GM10266 (cell line): ENCODE measurements around the gene ITPR2.

Experiments used
- DNase-seq: peaks from one replicate; pipeline ENCODE4 v3.0.0; 2012; ENCODE audit errors: extremely low spot score
- TF ChIP-seq, protein P1 (sequence below): IDR thresholded peaks from 2 replicates; pipeline ENCODE4 v1.5.1; 2012; ENCODE audit warnings: mild to moderate bottlenecking, low read depth; ENCODE audit not compliant: control insufficient read depth, insufficient read depth; ENCODE audit errors: missing control alignments

ITPR2 gene

DNA sequence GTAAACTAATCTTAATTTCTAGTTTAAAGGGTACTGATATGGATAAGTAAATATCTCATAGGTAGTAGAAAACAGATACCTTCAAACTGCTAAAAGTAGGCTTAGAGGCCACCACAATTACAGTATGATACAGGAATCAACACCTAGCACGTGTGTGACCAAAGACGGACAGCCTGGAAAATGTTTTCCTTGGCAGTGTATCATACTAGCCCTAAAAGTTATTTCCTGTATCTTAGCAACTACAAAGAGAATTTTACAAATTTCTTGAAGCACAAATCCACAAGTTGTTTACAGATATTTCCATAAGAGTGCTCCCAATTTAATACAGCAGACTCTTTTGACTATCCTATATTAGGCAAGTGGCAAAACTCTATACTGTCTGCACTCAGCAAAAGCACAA is 106.0 kb downstream of the ITPR2 start:
- TF ChIP-seq, protein P1, sequence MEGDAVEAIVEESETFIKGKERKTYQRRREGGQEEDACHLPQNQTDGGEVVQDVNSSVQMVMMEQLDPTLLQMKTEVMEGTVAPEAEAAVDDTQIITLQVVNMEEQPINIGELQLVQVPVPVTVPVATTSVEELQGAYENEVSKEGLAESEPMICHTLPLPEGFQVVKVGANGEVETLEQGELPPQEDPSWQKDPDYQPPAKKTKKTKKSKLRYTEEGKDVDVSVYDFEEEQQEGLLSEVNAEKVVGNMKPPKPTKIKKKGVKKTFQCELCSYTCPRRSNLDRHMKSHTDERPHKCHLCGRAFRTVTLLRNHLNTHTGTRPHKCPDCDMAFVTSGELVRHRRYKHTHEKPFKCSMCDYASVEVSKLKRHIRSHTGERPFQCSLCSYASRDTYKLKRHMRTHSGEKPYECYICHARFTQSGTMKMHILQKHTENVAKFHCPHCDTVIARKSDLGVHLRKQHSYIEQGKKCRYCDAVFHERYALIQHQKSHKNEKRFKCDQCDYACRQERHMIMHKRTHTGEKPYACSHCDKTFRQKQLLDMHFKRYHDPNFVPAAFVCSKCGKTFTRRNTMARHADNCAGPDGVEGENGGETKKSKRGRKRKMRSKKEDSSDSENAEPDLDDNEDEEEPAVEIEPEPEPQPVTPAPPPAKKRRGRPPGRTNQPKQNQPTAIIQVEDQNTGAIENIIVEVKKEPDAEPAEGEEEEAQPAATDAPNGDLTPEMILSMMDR: no peak

DNA sequence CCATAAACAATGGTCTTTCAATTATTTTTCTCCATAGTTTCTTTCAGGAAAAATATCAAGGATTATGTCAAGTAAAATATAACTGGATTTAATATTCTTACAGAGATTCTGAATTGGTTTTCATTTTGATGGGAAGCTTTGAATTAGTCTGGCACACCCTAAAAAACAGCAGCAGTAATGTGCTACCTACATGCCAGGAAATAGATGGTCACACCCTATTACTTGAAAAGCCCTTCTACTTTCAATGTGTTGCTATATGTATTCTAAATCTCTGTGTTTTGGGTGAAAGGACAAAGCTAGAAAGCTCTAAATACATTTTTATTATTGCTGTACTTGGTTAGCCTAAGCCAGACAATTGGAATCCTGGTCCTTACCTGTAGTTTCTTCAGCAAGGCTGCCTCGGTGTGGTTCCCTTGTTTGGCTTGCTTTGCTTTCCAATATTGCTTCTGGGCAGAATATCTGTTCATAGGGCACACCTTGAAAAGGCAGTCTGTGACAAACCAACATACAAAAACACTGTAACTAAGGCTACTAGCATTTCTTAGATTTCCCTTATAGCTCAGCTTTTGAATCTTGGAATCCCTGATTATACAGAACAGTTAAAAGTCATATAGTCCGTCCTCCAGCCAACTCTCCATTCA is 107.6 kb downstream of the ITPR2 start:
- TF ChIP-seq, protein P1: no peak
- DNase-seq: no peak

More for the DNA sequence above, 106.0 kb downstream of the ITPR2 start:
- no peak for DNase-seq

DNA sequence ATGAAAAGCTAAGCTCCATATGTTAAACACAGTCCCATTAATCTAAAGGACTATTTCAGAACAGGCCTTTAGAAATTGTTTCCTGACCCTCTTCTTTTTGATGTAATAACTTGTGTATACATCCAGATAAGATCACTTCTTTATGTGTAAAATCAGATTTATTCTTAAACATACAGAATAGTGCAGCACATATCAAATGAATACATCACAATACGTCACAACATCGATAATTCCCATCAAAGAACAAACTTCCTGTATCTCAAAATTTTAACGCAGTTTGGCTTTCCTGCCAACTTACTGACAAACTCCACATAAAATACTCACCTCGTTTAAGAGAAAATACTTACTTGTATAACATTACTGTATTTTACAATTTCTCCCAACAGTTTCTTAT is 108.7 kb downstream of the ITPR2 start:
- TF ChIP-seq, protein P1: no peak
- DNase-seq: no peak

DNA sequence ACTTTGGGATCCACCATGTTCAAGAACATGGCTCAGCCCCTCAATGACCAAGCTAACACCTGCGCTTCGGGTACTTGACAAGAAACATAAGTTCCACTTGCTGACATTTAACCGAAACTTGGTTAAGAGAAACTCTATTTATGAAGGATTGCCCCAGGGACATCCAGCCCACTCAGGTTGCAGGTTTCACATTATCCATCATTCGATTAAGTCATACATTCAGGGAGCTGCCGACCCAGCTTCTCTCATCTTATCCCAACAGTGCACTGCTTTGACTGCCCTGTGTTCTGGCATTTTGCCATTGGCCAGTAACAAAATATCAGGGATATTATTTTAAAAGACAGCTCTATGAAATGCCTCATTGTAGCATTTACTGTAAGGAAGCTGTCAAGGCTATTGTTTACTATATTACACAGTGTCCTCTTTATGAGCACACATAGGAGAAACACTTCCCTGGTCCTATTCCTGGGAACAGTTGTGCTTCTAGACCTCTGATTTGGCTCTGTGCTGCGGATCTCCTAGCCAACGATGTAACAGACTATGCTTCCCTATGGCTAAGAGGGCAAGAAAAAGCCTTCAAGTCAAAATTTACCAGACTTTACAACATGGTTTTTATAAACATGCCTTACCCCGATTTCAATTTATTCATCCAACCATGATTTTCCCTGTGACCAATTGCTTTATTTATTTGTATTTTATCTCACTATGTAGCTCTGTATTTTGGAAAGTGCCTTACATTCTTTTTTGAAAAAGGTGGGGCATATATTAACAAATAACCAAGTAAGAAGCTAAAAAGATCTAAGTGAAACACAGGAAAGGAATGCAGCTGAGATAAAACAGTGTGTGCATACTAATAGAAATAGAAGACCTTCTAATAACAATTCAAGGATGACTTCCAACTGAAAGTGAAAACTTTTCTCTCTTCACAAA is 109.3 kb downstream of the ITPR2 start:
- DNase-seq: peak; percentile 23
- TF ChIP-seq, protein P1: no peak

DNA sequence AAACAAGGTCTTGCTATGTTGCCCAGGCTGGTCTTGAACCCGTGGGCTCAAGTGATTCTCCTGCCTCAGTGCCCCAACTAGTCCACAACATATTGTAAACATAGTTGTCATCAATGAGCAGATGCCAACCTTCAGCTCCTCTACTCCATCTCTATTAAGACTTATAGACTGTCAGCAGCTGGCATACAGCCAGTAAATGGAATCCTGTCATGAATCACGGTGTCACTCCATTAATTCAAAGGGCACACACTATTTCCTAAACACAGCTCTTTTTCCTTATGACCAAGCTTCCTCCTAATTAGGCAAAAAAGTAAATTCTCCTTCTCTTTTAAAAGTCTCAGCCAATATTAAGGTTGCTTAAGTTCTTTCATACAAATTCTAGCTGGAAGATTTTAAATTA is 111.2 kb downstream of the ITPR2 start:
- TF ChIP-seq, protein P1: no peak
- DNase-seq: no peak

DNA sequence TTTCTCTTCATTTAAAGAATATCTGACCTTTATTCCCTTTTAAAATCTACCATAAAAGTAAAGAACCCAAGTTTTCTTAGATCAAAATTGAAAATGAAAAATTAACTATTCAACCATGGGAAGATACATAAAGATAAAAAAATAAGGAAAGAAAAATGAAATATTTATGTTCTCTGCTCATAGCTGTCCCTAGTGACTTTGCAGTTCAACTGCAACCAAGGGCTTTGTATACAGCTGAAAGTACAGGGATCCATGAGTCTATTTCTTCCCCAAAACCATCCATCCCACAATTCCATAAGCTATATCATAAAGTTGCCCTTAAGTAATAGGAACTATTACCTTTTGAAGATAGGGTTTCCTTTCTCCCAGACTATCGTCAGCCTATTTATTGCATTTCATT is 113.1 kb downstream of the ITPR2 start:
- DNase-seq: no peak
- TF ChIP-seq, protein P1: no peak

DNA sequence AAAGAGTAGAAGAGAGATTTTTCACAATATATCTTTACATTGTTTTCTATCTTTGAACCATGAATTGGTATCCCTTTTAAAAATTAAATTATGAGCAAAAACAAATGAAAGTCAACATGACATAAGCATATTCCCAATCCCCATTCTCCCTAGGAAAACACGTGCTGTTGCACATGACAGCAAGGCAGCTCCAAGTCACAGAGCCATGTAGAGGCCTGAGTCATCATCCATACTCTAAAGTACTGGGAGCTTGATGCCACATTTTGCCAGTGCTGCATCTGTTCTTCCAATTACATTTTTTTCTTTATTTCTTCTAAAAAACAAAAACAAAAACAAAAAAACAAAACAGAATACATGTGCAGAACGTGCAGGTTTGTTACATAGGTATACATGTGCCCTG is 115.2 kb downstream of the ITPR2 start:
- TF ChIP-seq, protein P1: no peak
- no peak for DNase-seq
